PC-3 (cell line): ENCODE results near the gene BUD31.

Experiments
- CTCF ChIP-seq: fragments of 300-600 bp; sonication (generic); conservative IDR thresholded peaks from 2 replicates; pipeline ENCODE4 v1.5.1; 2017; ENCODE audit warnings: antibody characterized with exemption, low read depth, mild to moderate bottlenecking, low read length
- EZH2 ChIP-seq: fragments of 300-600 bp; sonication (generic); IDR thresholded peaks from one replicate; pipeline ENCODE4 v1.6.1; 2017; ENCODE audit warnings: antibody characterized with exemption, mild to moderate bottlenecking, low read length; ENCODE audit not compliant: unreplicated experiment
- EZH2phosphoT487 ChIP-seq: fragments of 300-600 bp; sonication (generic); IDR thresholded peaks from 2 replicates; pipeline ENCODE4 v1.6.1; 2018; ENCODE audit warnings: mild to moderate bottlenecking, antibody characterized with exemption, low read length, borderline replicate concordance

- TF ChIP-seq CTCF (no peak), EZH2phosphoT487 (no peak), EZH2 (no peak)
These were observed 47.5 kb downstream of the BUD31 start for GRCh38 chr7:99456288-99456687.
